D721Med (cell line): ENCODE measurements around the gene CHKA.
"Not testable (repeated sequence)": the region's sequence is repeated elsewhere in the genome, so short reads cannot be mapped to it uniquely, and the experiment has no call there.

Source experiments
- DNase-seq: peaks from one replicate; pipeline ENCODE4 v3.0.0; 2011; ENCODE audit warnings: low spot score; ENCODE audit not compliant: insufficient read length
- FAIRE-seq: peaks from 2 replicates; lab custom pipeline; 2011; peaks lifted over from hg19 to GRCh38; lab: Jason Lieb, UNC
- TF ChIP-seq, protein P1 (sequence below): IDR thresholded peaks from 2 replicates; pipeline ENCODE4 v1.5.1; 2012; ENCODE audit warnings: mild to moderate bottlenecking, control low read depth; ENCODE audit not compliant: insufficient read depth; ENCODE audit errors: missing control alignments

CHKA gene

DNA sequence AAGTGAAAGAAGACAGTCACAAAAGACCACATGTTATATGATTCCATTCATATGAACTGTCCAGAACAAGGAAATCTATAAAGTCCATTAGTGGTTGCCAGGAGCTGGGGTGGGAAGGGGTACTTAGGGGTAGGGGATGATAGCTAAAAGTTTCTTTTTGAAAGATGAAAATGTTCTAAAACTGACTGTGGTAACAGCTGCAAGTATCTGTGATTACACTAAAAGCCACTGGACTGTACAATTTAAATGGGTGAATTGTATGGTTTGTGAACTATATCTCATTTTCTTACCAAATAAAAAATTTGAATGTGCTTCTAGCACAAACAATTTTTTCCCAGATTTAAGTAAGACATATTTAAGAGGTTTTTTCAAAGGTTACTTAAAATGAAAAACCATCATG is 22.1 kb downstream of the CHKA start:
- TF ChIP-seq, protein P1, sequence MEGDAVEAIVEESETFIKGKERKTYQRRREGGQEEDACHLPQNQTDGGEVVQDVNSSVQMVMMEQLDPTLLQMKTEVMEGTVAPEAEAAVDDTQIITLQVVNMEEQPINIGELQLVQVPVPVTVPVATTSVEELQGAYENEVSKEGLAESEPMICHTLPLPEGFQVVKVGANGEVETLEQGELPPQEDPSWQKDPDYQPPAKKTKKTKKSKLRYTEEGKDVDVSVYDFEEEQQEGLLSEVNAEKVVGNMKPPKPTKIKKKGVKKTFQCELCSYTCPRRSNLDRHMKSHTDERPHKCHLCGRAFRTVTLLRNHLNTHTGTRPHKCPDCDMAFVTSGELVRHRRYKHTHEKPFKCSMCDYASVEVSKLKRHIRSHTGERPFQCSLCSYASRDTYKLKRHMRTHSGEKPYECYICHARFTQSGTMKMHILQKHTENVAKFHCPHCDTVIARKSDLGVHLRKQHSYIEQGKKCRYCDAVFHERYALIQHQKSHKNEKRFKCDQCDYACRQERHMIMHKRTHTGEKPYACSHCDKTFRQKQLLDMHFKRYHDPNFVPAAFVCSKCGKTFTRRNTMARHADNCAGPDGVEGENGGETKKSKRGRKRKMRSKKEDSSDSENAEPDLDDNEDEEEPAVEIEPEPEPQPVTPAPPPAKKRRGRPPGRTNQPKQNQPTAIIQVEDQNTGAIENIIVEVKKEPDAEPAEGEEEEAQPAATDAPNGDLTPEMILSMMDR: no peak
- no peak for FAIRE-seq
- DNase-seq: no peak

DNA sequence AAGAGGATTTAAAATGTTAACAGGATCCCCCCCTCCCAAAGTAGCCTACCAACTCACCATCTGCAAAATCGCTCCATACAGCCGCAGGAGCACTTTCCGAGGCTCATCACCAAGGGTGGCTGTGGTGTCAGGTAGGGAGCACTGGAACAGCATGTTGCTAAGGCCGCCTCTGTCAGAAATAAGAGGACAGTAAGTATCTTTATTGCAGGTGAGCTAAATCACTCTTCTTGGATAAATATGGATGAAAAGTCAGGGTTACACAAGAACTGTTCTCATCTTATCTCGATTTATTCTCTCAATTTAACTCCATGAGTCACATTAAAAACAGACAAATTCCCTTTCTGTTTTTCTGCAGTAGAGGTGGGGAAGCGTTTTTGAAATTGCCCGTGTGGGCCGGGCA is 24.2 kb downstream of the CHKA start:
- DNase-seq: no peak
- no peak for FAIRE-seq
- TF ChIP-seq, protein P1: no peak

DNA sequence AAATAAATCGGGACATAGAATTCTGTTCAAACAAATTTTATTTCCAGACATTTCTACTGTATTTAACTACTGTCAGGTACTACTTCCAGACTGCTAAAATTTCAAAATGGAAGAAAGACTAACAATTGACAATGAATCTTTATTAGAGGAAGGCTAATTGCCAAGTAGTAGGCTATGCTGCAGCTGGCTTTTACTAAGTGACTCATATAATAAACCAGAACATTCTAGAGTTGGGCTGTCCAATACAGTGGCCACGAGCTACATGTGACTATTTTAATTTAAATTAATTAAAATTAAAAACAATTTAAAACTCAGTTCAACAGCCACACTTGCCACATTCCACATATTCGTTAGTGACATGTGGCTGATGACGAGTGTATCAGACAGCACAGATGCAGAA is 27.6 kb downstream of the CHKA start:
- DNase-seq (no peak), FAIRE-seq (no peak)
- TF ChIP-seq, protein P1: no peak

DNA sequence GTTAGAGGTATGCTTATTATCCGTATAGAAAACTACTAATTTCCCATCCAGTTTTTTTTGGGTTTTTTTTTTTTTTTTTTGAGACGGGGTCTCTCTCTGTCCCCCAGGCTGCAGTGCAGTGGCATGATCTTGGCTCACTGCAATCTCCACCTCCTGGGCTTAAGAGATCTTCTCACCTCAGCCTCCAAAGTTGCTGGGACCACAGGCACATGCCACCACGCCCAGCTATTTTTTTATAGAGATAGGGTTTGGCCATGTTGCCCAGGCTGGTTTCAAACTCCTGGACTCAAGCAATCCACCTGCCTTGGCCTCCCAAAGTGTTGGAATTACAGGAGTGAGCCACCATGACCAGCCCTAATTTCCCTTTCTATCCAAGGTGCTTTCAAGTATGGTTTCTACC is 28.2 kb downstream of the CHKA start:
- DNase-seq, FAIRE-seq: not testable (repeated sequence)

DNA sequence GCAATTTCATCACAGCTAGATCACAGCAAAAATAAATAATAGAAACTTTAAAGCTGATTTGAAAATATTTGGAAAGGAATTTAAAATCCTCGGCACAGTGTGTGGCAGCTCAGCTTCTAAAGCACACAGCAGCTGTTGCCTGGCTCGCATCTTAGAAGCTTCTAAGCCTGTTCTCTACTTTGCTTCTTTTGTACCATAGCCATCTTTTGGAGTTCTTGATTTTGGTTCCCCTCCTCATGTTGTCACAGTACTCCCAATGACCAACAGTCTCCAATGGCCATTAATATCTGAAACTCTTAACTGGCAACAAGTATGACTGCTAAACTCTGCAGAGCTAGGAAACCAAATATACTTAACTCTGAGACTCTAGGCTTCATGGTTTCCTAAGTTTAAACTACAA is 28.8 kb downstream of the CHKA start:
- FAIRE-seq (no peak), DNase-seq (no peak)
- TF ChIP-seq, protein P1: no peak

DNA sequence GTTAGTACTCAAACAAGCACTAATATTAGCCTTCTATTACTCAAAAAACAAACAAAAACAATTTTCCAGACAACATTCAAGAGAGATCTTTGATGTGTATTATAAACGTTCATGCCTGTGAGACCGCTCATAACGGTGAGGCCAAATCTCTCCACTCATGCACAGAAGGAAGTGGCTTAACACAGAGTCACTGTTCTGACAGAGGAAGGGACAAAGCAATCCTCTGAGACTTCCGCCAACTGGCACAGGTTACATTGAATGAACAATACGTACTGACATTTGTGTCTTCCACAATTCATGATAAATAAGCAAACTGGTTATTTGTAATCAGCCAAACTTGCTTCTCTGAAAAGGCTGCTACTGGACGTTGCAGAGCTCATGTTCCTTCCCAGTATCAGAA is 30.5 kb downstream of the CHKA start:
- DNase-seq (no peak), FAIRE-seq (no peak)
- TF ChIP-seq, protein P1: no peak

DNA sequence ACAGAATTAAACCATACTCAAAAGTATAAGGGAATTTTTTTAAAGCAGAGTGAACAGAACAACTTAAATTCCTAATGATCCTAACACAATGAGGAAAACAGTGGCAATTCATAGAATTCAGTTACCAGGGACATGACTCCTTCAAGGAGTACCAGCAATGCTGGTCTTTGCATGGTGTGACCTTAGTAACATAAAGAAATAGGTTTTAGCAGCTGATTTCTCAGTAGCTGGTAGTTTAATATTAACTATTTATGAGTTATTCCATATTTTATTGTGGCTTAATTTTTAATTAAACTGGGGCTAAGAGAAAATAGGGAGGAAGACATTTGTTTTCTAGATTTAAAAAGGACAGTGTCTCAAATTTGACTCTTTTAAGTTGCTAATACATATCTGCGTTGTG is 30.9 kb downstream of the CHKA start:
- DNase-seq: no peak
- TF ChIP-seq, protein P1: no peak
- FAIRE-seq: no peak

DNA sequence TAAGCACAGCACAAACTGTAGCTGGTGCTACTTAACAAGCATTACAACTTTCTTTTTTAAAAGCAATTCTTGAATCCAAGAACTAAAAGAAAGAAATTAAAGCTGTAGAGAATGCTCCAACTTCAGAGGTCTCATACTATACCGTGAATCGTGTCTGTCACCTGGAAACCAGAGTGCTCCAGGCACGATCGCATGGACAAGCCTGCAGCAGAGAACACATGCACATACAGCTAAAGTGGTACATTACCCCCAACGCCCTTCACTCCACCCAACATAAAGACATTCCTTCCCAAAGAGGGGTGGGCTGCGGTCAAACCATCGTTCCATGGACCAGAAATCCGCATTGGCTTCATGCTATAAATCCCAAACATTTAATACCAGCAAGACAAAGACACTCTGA is 31.5 kb downstream of the CHKA start:
- TF ChIP-seq, protein P1: no peak
- DNase-seq: no peak
- no peak for FAIRE-seq
